HK-2 (cell line): Measurements from ENCODE around the gene LSR.
A peak's percentile ranks its signal among the peaks of the same experiment; 100 is the strongest.

ENCODE experiments used
- DNase-seq: peaks from one replicate; pipeline ENCODE4 v3.0.0-alpha.2; 2018; ENCODE audit not compliant: unreplicated experiment

LSR gene

GRCh38 chr19:35302446-35302845 is 53.6 kb downstream of the LSR start:
- no peak for DNase-seq

- DNase-seq = no peak
These were observed 54.6 kb downstream of the LSR start for GRCh38 chr19:35303357-35303915.

GRCh38 chr19:35304036-35304435 is 55.2 kb downstream of the LSR start:
- DNase-seq = no peak

- no peak for DNase-seq
These were observed 56.4 kb downstream of the LSR start for GRCh38 chr19:35305181-35305580.

- no peak for DNase-seq
These were observed 57.9 kb downstream of the LSR start for GRCh38 chr19:35306473-35307246.

GRCh38 chr19:35307931-35308330 is 59.1 kb downstream of the LSR start:
- DNase-seq = no peak

GRCh38 chr19:35308910-35309309 is 60.1 kb downstream of the LSR start:
- DNase-seq = no peak

- peak; percentile 44 for DNase-seq
These were observed 60.9 kb downstream of the LSR start for GRCh38 chr19:35309481-35310279.

GRCh38 chr19:35310331-35310730 is 61.5 kb downstream of the LSR start:
- DNase-seq = no peak

- no peak for DNase-seq
These were observed 62.1 kb downstream of the LSR start for GRCh38 chr19:35310811-35311465.

GRCh38 chr19:35311901-35312665 is 63.3 kb downstream of the LSR start:
- DNase-seq = no peak

GRCh38 chr19:35313587-35313986 is 64.8 kb downstream of the LSR start:
- DNase-seq = no peak

GRCh38 chr19:35314031-35314430 is 65.2 kb downstream of the LSR start:
- DNase-seq = no peak

GRCh38 chr19:35314858-35315470 is 66.2 kb downstream of the LSR start:
- DNase-seq = no peak

GRCh38 chr19:35315883-35316282 is 67.1 kb downstream of the LSR start:
- DNase-seq = no peak

GRCh38 chr19:35316560-35316959 is 67.8 kb downstream of the LSR start:
- DNase-seq = no peak
